Small intestine (tissue), 7 donors: Measurements from ENCODE around the gene DPP6. TPM values are rescaled to one million over a fixed set of nuclear protein-coding genes. Genes with fewer than 3 reads are reported as not detected.

Source experiments
- DNase-seq, 2 donors: peaks; one replicate each; pipeline versions ENCODE4 v3.0.0 to v3.0.0-alpha.2; 2013
- FAIRE-seq: peaks from 2 replicates; lab custom pipeline; 2012; peaks lifted over from hg19 to GRCh38; lab: Jason Lieb, UNC
- H3K27ac ChIP-seq, 3 donors: one replicate each; pipeline ENCODE4 v1.5.1; 2013; ENCODE audit warnings: low read length in 2 of 3, mild to moderate bottlenecking in 2 of 3, control low read depth in 1 of 3, inconsistent platforms in 1 of 3, low read depth in 1 of 3, moderate library complexity in 1 of 3
- H3K27me3 ChIP-seq, 3 donors: one replicate each; pipeline ENCODE4 v1.6.1; 2013; ENCODE audit warnings: low read length in 3 of 3, inconsistent platforms in 1 of 3; ENCODE audit not compliant: control insufficient read depth in 3 of 3, insufficient read depth in 3 of 3
- H3K36me3 ChIP-seq, 3 donors: one replicate each; pipeline ENCODE4 v1.6.1; 2013; ENCODE audit warnings: low read length in 3 of 3, inconsistent platforms in 1 of 3, low read depth in 1 of 3, mild to moderate bottlenecking in 1 of 3, moderate library complexity in 1 of 3; ENCODE audit not compliant: control insufficient read depth in 3 of 3, insufficient read depth in 2 of 3
- H3K4me1 ChIP-seq, 3 donors: one replicate each; pipeline ENCODE4 v1.6.1; 2013; ENCODE audit warnings: low read length in 2 of 3, inconsistent platforms in 1 of 3, low read depth in 1 of 3, mild to moderate bottlenecking in 1 of 3, moderate library complexity in 1 of 3; ENCODE audit not compliant: control insufficient read depth in 3 of 3, insufficient read depth in 2 of 3
- H3K4me3 ChIP-seq, 3 donors: one replicate each; pipeline ENCODE4 v1.5.1; 2013; ENCODE audit warnings: low read length in 3 of 3, control low read depth in 1 of 3, inconsistent platforms in 1 of 3, low read depth in 1 of 3, mild to moderate bottlenecking in 1 of 3, moderate library complexity in 1 of 3
- H3K9me3 ChIP-seq, 2 donors: one replicate each; pipeline ENCODE4 v1.6.1; 2013; ENCODE audit warnings: low read depth in 1 of 2, low read length in 1 of 2; ENCODE audit not compliant: control insufficient read depth in 2 of 2, insufficient read depth in 1 of 2
- WGBS, 3 donors: extraction: QIAGEN DNeasy Blood & Tissue Kit; methylation state at CpG; one replicate each; pipeline ENCODE4 v1.1.7; 2013; 5-methylcytosine and 5-hydroxymethylcytosine counted together
- polyA plus RNA-seq, 4 donors: library from polyadenylated mRNA; stranded (reverse) in 3 of 4; unstranded in 1 of 4; fragments of 200-250 nt in 3 of 4; fragments of 120-200 nt in 1 of 4; gene quantifications; one replicate each; pipeline versions ENCODE4 v1.2.1 to v1.2.3, GENCODE V29; 2013
- donor health status: healthy with polysubstance abuse.
- donor health status: control.
- donor health status: control.
- donor health status: Bipolar disorder and iron deficiency.
- donor health status: healthy.

The DPP6 gene
- polyA plus RNA-seq, 4 donors, result 0.80 to 1.8 TPM; not detected in 2

- H3K27me3 ChIP-seq, result no peaks in the 10 kb centered on the region
- H3K9me3 ChIP-seq, result no peaks in the 10 kb centered on the region
- DNase-seq, result no peak
- 66 to 80% (median 80%) methylated on average over 3 of the region's 3 CpGs for WGBS, 3 donors
- no peak overlapping the region for H3K27ac ChIP-seq
- no peak for FAIRE-seq
- H3K4me3 ChIP-seq, result no peak overlapping the region
- H3K36me3 ChIP-seq, result no peaks in the 10 kb centered on the region
- no peaks in the 10 kb centered on the region for H3K4me1 ChIP-seq
These were observed 684.2 kb downstream of the DPP6 start for GRCh38 chr7:154736389-154736788.

- H3K9me3 ChIP-seq, result no peaks in the 10 kb centered on the region
- no peak for FAIRE-seq
- WGBS, 3 donors, result 67 to 78% (median 72%) methylated on average over 5 of the region's 5 CpGs
- no peaks in the 10 kb centered on the region for H3K4me1 ChIP-seq
- no peaks in the 10 kb centered on the region for H3K36me3 ChIP-seq
- no peak overlapping the region for H3K27ac ChIP-seq
- no peaks in the 10 kb centered on the region for H3K27me3 ChIP-seq
- H3K4me3 ChIP-seq, result no peak overlapping the region
- no peak for DNase-seq
These were observed 686.0 kb downstream of the DPP6 start for GRCh38 chr7:154738216-154738615.

- no peak overlapping the region for H3K27ac ChIP-seq
- FAIRE-seq, result no peak
- H3K27me3 ChIP-seq, result no peaks in the 10 kb centered on the region
- no peak for DNase-seq
- no peak overlapping the region for H3K4me3 ChIP-seq
- H3K4me1 ChIP-seq, result no peaks in the 10 kb centered on the region
- 71 to 79% (median 72%) methylated on average over 6 of the region's 6 CpGs for WGBS, 3 donors
- no peaks in the 10 kb centered on the region for H3K36me3 ChIP-seq
- H3K9me3 ChIP-seq, result no peaks in the 10 kb centered on the region
These were observed 688.9 kb downstream of the DPP6 start for GRCh38 chr7:154741131-154741530.

- H3K4me3 ChIP-seq, result no peak overlapping the region
- no peak overlapping the region for H3K27ac ChIP-seq
- H3K36me3 ChIP-seq, result no peaks in the 10 kb centered on the region
- H3K9me3 ChIP-seq, result no peaks in the 10 kb centered on the region
- no peaks in the 10 kb centered on the region for H3K27me3 ChIP-seq
- H3K4me1 ChIP-seq, result no peaks in the 10 kb centered on the region
- DNase-seq (no peak), FAIRE-seq (no peak)
- WGBS, 3 donors, result 74 to 79% (median 74%) methylated on average over 5 of the region's 5 CpGs
These were observed 691.0 kb downstream of the DPP6 start for GRCh38 chr7:154743206-154743605.

GRCh38 chr7:154744256-154744860 lies 692.2 kb downstream of the DPP6 start:
- no peaks in the 10 kb centered on the region for H3K9me3 ChIP-seq
- H3K4me1 ChIP-seq, result no peaks in the 10 kb centered on the region
- H3K36me3 ChIP-seq, result no peaks in the 10 kb centered on the region
- H3K27ac ChIP-seq, result no peak overlapping the region
- FAIRE-seq (no peak), DNase-seq (peak; percentile 13 to 17)
- no peak overlapping the region for H3K4me3 ChIP-seq
- H3K27me3 ChIP-seq, result no peaks in the 10 kb centered on the region
- 25 to 35% (median 27%) methylated on average over 15 of the region's 15 CpGs for WGBS, 3 donors

GRCh38 chr7:154744861-154745258 lies 692.7 kb downstream of the DPP6 start:
- FAIRE-seq, result no peak
- no peaks in the 10 kb centered on the region for H3K36me3 ChIP-seq
- no peaks in the 10 kb centered on the region for H3K9me3 ChIP-seq
- WGBS, 3 donors, result 49 to 69% (median 67%) methylated on average over 3 of the region's 3 CpGs
- H3K4me1 ChIP-seq, result no peaks in the 10 kb centered on the region
- DNase-seq, result no peak
- H3K4me3 ChIP-seq, result no peak overlapping the region
- H3K27ac ChIP-seq, result no peak overlapping the region
- H3K27me3 ChIP-seq, result no peaks in the 10 kb centered on the region

- FAIRE-seq, result no peak
- Histone ChIP-seq H3K36me3 (no peaks in the 10 kb centered on the region), H3K27me3 (no peaks in the 10 kb centered on the region), H3K9me3 (no peaks in the 10 kb centered on the region), H3K27ac (no peak overlapping the region), H3K4me3 (no peak overlapping the region), H3K4me1 (no peaks in the 10 kb centered on the region)
- WGBS, 3 donors, result 54 to 72% (median 64%) methylated on average over 5 of the region's 5 CpGs
- DNase-seq, result no peak
These were observed 694.6 kb downstream of the DPP6 start for GRCh38 chr7:154746571-154747360.

GRCh38 chr7:154748089-154748786 lies 696.0 kb downstream of the DPP6 start:
- no peaks in the 10 kb centered on the region for H3K4me1 ChIP-seq
- WGBS, 3 donors, result 82 to 86% (median 83%) methylated on average over 26 of the region's 26 CpGs
- FAIRE-seq, result no peak
- H3K27ac ChIP-seq, result no peak overlapping the region
- H3K27me3 ChIP-seq, result no peaks in the 10 kb centered on the region
- no peak for DNase-seq
- H3K4me3 ChIP-seq, result no peak overlapping the region
- no peaks in the 10 kb centered on the region for H3K36me3 ChIP-seq
- no peaks in the 10 kb centered on the region for H3K9me3 ChIP-seq
